Right ventricle myocardium inferior (tissue), 1 donor: ENCODE measurements around the gene MND1. TPM values are rescaled to one million over a fixed set of nuclear protein-coding genes. Genes with fewer than 3 reads are reported as not detected.
A peak's percentile ranks its signal among the peaks of the same experiment; 100 is the strongest.

ENCODE experiments used
- ATAC-seq: fragments of 200-7000 bp; cut with Tn5 transposase; one replicate; pipeline ENCODE4 v1.9.1; 2020; ENCODE audit warnings: mild to moderate bottlenecking, moderate library complexity
- DNase-seq: peaks from one replicate; pipeline ENCODE4 v3.0.0; 2021; ENCODE audit errors: missing footprints
- intact Hi-C: fragments of 100-400 bp; cut with DNase I; formaldehyde crosslinking; loops from one replicate; pipeline ENCODE4 v1.11.0; 2022
- long read RNA-seq: library from polyadenylated mRNA; unstranded; transcript quantifications from one replicate; pipeline ENCODE4 v2.0.0, GENCODE V29; 2021
- total RNA-seq: library from RNA; stranded (reverse); fragmentation: NEBNext Ultra II Directional; extraction: Animal tissue kit (Norgen Biotek cat#: 25700); gene quantifications from one replicate; pipeline ENCODE4 v1.2.1, GENCODE V29; 2021
- donor health status: DM: no; HTN: yes; CAD: no; lungs with severe emphysema.

Gene MND1
- 0.62 TPM for total RNA-seq
- long read RNA-seq = 0 reads

- intact Hi-C loops = loop anchor here (1.0 to 10.0 kb wide), 5 partner anchors 90 to 408 kb away; partner anchors contain the start of gene TMEM131L
- peak; percentile 98 for ATAC-seq
- DNase-seq = peak; percentile 93
These were observed at the start of gene MND1 for GRCh38 chr4:153344131-153345011. Gene MND1 (plus strand): TSS chr4:153344688. CDS start chr4:153344738, 50 bp downstream.

GRCh38 chr4:153295131-153295755, 49.2 kb upstream of the MND1 start:
- intact Hi-C loops = no loop called here
- DNase-seq = no peak
- no peak for ATAC-seq

GRCh38 chr4:153296040-153296823, 48.3 kb upstream of the MND1 start:
- ATAC-seq = no peak
- no peak for DNase-seq
- intact Hi-C loops = no loop called here

- intact Hi-C loops = no loop called here
These were observed 47.4 kb upstream of the MND1 start for GRCh38 chr4:153297116-153297515.

DNA sequence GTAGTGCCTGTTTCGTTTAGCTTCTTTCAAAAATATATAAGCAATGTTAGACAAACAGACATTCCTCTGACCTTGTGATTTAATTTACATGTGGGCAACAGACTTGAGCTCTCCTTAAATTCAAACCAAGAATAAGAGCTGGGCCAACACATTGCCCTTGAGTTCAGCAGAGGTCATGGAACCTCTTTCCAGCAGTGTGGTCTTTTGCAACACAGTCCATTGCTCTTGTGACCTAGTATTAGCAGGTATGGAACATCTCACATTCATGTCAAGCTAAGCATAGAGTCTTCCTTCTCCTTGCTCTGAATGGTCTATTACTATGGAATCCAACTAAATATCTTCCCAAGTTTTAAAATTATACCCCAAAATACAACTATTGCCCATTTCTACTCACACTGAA, 33.7 kb upstream of the MND1 start:
- ATAC-seq = no peak
- intact Hi-C loops = no loop called here
- no peak for DNase-seq

More at GRCh38 chr4:153297116-153297515, 47.4 kb upstream of the MND1 start:
- no peak for ATAC-seq
- DNase-seq = no peak

GRCh38 chr4:153314915-153315314, 29.6 kb upstream of the MND1 start:
- ATAC-seq = no peak
- intact Hi-C loops = loop anchor here (5.0 kb wide), 2 partner anchors 83 to 108 kb away; no protein-coding TSS in a partner anchor
- DNase-seq = no peak

DNA sequence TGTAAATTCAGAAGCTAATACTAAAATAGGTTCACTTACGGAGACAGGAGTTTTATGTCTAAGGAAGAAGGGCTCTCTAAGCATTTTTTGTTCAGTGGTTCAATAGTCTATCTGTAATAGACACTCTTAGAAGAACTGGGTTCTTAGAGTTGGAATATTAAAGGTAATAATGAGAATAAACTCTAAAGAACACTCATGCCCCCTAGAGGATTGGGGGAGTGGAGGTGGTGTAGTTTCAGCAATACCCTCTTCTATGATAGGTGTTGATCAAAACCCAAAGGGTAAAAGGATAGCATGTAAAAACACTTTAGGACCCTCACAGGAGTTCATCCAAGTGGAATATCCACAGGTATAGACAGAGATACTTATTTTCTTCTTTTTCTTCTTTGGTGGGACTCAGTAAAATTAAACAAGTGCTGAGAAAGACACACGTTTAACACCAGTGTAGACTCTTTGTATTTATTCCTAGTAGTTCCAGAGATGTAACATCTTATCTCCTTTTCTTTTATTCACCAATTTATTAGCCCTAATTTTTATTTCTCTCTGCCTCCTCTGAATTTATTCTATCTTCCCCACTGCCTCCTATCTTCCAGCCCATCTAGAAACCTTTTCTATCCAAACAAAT, 25.7 kb upstream of the MND1 start:
- intact Hi-C loops = loop anchor here (2.0 to 5.0 kb wide), 3 partner anchors 87 to 176 kb away; no protein-coding TSS in a partner anchor
- ATAC-seq (no peak), DNase-seq (no peak)

DNA sequence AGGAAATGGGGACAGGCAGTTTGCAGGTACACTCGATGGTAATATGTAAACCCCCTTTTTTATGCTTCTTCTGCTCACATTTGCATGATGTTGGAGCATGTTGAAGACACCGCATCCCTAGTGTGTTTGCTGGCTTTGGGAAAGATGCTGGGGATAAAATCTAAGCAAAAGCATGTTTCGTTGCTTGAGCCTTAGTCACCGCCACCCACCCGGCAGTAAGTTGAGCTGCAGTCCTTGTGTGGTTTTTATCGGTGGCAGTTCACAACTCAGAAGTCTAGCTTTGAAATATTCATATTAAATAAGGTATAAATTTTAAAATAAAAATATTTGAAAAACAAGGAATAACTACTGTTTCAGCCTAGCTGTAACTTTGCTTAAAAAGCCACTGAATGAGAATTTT, 21.7 kb upstream of the MND1 start:
- intact Hi-C loops = no loop called here
- ATAC-seq (no peak), DNase-seq (no peak)

DNA sequence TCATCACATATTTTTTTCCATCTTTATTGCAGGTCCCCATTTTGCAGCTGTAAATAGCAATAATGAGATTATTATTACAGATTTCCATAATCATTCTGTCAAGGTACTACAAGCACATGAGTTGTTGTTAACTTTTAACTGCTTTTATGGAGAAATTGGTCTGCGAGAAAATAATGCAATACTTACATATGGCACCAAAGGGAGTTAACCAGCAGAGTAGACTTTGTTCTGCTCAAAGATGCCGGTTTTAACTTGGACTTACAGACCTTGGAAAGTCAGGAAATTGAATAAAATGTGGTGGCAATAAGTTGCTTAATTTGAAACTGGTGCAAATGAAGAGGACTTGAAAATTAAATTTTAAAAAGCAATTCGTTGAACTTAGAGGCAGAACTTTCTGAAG, 20.4 kb upstream of the MND1 start:
- DNase-seq = no peak
- intact Hi-C loops = no loop called here
- no peak for ATAC-seq

DNA sequence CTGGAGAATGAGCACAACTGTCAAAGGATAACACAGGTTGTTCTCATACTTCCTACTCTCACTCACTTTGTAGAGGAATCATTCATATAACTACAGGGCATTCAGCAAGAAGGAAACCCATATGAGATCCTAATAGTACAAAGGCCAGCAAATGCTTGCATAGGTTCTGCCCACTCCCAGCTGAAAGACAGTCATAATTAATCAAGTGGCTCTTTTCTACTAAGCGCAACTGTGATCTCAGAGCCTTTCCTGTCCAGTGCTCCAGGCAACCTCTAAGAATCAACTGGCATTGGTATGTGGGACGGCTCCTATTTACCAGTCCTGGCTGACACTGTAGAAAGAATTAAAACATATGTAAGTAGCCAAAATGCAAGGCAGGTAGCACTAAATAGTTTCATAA, 18.9 kb upstream of the MND1 start:
- no peak for DNase-seq
- intact Hi-C loops = no loop called here
- ATAC-seq = no peak

- DNase-seq = no peak
- intact Hi-C loops = no loop called here
These were observed 18.0 kb upstream of the MND1 start for GRCh38 chr4:153326513-153326912.

DNA sequence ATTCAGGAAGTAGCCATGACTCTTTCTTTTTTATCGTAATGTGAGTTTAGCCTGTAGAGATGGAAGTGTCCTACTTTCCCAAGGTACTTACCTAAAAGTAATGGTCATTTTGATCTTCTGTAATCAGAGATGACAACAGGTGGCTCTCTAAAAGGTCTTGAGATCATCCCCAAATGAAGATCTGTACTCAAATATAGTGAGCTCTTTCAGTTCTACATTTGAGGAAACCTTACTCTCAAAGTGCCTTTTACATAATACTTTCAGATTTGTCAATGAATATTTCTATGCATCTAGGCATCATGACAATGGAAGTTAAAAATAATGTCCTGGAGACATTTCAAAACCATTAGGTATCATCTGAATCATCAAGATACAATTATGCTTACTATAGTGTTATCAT, 17.2 kb upstream of the MND1 start:
- intact Hi-C loops = no loop called here
- DNase-seq (no peak), ATAC-seq (no peak)

More at GRCh38 chr4:153326513-153326912, 18.0 kb upstream of the MND1 start:
- no peak for ATAC-seq

- intact Hi-C loops = no loop called here
- no peak for DNase-seq
- ATAC-seq = no peak
These were observed 11.6 kb upstream of the MND1 start for GRCh38 chr4:153332936-153333335.

DNA sequence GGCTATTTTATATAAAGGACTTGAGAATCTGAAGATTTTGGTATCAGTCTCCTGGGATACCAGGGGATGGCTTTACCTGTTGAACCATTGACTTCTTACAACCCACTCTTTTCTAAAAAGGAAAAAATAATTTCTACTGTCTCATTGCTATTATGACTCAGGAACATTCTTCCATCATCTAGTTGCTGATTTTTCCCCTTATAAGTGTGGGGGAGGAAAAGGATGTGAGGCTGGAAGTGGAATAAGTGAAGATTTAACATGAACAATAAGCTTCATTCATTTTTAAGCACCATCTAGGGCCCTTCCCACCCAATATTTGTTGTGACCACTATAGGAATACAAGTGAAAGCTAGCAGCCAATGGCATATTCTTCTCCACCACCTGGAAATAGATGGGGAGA, 10.6 kb upstream of the MND1 start:
- DNase-seq (no peak), ATAC-seq (no peak)
- intact Hi-C loops = no loop called here

GRCh38 chr4:153335665-153336064, 8.8 kb upstream of the MND1 start:
- intact Hi-C loops = no loop called here
- ATAC-seq (no peak), DNase-seq (no peak)

DNA sequence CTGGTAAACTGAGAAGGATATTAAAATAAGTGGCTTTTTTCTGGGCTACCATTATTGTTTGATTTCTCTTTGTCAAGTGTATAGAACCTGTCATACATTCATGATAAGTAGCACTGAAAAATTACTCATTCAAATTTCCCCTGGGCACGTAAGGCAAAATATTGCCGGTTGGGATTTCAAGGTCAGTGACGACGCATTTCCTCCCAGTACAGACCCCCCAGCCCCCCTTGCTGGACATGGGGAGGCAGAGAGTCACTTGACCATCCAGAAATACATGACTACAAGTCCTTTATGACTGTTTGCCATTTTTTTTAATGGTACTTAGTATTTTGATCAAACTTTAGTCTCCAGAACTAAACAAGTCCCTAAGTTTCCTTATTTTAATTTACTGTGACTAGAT, 6.8 kb upstream of the MND1 start:
- intact Hi-C loops = no loop called here
- DNase-seq = no peak
- no peak for ATAC-seq

DNA sequence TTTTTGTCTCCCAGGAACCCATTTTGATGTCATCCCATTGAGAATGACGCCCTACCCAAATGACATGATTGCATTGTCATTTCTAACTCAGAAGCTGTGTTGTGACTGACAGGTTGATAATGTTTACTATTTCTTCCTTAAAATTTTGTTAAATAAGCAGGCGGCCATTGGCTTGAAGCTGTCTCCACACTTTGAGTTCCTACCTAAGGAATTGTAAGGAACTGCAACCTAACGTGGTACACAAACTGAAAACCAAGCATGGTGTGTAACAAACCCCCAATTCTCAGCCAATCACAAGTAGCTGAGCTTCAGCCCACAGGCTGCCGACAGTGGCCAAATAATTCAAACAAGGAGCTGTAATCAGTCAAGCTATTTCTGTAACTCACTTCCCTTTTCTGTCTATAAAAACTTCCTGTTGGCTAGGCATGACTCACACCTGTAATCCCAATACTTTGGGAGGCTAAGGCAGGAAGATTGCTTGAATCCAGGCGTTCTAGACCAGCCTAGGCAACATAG, 2.9 kb upstream of the MND1 start:
- no peak for ATAC-seq
- DNase-seq = no peak
- intact Hi-C loops = loop anchor here (5.0 to 10.0 kb wide), 2 partner anchors 93 to 411 kb away; no protein-coding TSS in a partner anchor

DNA sequence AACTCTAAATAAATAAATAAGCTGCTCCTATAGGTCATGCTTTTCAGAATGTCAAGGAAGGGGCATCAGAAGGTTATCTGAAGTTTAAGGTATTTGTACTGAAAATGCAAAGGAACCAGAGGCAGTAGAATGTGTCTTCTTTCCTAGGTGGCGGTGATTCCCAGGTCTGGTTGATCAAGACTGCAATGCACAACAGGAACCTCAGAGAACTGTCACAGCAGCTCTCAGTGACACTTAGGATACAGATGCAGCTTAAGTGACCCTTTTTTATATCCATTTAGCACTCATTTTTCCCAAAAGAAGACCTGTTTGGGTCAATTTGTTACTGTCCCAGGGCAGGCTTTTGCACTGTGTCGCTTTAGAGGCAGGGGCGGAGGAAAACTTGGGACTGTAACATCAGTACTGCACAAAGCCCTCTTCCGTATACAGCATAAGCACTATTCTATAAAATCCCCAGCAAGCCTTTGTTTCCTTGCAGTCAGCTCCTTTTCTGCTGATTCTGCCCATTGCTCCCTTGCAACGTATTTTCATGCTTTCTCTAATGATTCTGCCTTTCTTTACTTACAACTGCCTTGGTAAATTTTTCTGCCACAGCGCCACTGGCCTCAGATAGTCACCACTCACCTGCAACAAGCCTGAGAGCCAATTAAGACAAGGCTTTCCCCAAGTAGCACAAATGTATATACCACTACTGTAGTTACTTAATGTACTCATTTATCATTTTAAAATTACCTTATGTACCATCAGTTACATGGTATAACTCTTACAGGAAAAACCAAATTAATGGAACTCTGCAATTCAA, 1.5 kb upstream of the MND1 start:
- intact Hi-C loops = loop anchor here (5.0 to 10.0 kb wide), 2 partner anchors 92 to 409 kb away; no protein-coding TSS in a partner anchor
- no peak for DNase-seq
- ATAC-seq = no peak
